AG04449 (cell line): Measurements from ENCODE around the gene CDK5R1.

Source experiments
- CTCF ChIA-PET: fragments of 350-600 bp; formaldehyde crosslinking; extraction: SDS; loops from one replicate; lab custom pipeline; 2021; ENCODE audit warnings: antibody characterized with exemption; lab: Yijun Ruan, JAX
- POLR2A ChIA-PET: fragments of 400-600, 350-600 bp; formaldehyde crosslinking; extraction: SDS; loops from one replicate; lab custom pipeline; 2020; ENCODE audit warnings: antibody characterized with exemption, inconsistent platforms; lab: Yijun Ruan, JAX
- DNase-seq: peaks from one replicate; pipeline ENCODE4 v3.0.0-alpha.2; 2010; ENCODE audit warnings: low read depth, low spot score
- H3K4me3 ChIP-seq: 2 replicates; pipeline ENCODE4 v1.5.1; 2011; ENCODE audit warnings: low read depth, mild to moderate bottlenecking, control low read depth, low read length
- TF ChIP-seq, protein P1 (sequence below): IDR thresholded peaks from one replicate; pipeline ENCODE4 v1.5.1; 2011; ENCODE audit warnings: mild to moderate bottlenecking, moderate library complexity, low read length, control low read depth, inconsistent platforms; ENCODE audit not compliant: insufficient read depth; ENCODE audit errors: missing control alignments

CDK5R1 gene

DNA sequence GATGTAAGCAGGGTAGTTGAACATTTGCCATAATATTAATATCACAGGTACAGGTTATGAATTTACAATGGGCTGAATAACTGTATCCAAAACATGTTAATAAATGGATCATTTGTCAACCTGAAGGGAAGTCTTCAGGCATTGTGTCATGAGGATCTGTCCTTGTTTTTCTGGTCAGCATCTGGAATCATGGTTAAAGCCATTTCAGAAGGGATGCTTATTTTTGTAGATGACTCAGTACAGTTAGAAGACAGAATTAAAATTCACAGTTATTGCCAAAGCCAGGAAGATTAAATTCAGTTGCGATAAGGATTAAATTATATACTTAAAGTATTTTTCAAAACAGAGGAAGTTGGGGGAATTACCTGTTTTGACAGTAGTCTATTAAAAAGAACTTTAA is 34.5 kb upstream of the CDK5R1 start:
- POLR2A ChIA-PET, result no interaction called here
- TF ChIP-seq, protein P1, sequence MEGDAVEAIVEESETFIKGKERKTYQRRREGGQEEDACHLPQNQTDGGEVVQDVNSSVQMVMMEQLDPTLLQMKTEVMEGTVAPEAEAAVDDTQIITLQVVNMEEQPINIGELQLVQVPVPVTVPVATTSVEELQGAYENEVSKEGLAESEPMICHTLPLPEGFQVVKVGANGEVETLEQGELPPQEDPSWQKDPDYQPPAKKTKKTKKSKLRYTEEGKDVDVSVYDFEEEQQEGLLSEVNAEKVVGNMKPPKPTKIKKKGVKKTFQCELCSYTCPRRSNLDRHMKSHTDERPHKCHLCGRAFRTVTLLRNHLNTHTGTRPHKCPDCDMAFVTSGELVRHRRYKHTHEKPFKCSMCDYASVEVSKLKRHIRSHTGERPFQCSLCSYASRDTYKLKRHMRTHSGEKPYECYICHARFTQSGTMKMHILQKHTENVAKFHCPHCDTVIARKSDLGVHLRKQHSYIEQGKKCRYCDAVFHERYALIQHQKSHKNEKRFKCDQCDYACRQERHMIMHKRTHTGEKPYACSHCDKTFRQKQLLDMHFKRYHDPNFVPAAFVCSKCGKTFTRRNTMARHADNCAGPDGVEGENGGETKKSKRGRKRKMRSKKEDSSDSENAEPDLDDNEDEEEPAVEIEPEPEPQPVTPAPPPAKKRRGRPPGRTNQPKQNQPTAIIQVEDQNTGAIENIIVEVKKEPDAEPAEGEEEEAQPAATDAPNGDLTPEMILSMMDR, result no peak
- no peak for DNase-seq
- no peak overlapping the region for H3K4me3 ChIP-seq
- CTCF ChIA-PET, result interaction anchor here (2.6 to 14.4 kb wide), 2 partner anchors 8 to 9 kb away, joined by 17 to 247 read pairs; partner anchors contain the start of gene PSMD11

DNA sequence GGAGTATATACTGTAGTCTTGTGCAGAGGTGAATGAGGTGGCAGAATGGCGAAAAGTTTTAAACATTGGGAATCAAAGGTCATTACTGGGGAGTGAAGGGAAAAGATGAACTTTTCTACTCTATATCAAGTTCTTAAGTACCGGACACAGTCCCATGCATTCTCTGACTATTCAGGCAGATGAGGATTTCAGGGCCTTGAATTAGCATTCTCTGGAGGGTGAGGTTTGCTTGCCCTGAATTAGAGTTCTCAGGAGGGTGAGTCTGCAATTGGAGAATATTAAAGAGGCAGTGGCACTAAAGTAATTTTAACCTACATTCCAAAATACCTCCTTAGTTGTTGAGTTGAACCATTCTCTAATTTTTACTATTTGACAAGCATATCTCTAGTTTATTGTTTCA is 33.4 kb upstream of the CDK5R1 start:
- no peak overlapping the region for H3K4me3 ChIP-seq
- TF ChIP-seq, protein P1, result no peak
- POLR2A ChIA-PET, result no interaction called here
- CTCF ChIA-PET, result interaction anchor here (1.3 to 14.4 kb wide), 3 partner anchors 8 to 302 kb away, joined by 4 to 247 read pairs (median 17); partner anchors contain the start of gene PSMD11
- DNase-seq, result no peak

DNA sequence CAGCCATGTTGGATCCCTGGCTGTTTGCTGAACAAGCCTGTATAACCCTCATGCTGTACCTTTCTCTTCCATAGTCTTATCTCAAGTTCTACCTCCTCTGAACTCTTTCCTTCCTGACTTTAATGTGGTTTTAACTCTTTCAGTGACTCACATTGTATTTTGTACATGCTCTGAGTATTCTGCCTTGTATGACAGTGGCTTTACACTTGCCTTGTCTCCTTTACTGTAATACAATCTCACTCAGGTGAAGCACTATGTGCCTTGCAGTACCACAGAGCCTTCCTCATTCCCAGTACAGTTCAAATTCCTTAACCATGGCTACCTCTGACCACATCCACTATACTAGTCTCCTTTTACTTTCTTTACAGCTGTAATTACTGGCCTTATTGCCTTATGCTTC is 28.4 kb upstream of the CDK5R1 start:
- DNase-seq, result no peak
- CTCF ChIA-PET, result interaction anchor here (0.6 to 11.1 kb wide), 4 partner anchors 11 to 296 kb away, joined by 3 to 247 read pairs (median 82); partner anchors contain the start of gene PSMD11
- POLR2A ChIA-PET, result no interaction called here
- no peak overlapping the region for H3K4me3 ChIP-seq
- TF ChIP-seq, protein P1, result no peak

DNA sequence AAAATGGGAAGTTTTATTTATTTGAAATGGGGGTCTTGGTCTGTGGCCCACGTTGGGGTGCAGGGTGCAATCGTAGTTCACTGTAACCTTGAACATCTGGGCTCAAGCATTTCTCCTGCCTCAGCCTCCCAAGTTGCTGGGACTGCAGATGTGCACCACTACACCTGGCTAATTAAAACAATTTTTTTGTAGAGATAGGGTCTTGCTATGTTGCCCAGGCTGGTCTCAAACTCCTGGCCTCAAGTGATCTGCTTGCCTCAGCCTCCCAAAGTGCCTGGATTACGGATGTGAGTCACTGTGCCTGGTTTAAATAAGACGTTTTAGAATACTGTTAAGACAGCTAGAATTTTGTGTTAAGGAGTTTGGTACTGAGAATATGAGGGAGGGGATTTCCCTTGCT is 26.7 kb upstream of the CDK5R1 start:
- ChIA-PET CTCF (interaction anchor here (7.3 to 11.1 kb wide), 4 partner anchors 12 to 290 kb away, joined by 117 to 247 read pairs (median 160); partner anchors contain the start of genes CDK5R1 and PSMD11), POLR2A (no interaction called here)
- no peak overlapping the region for H3K4me3 ChIP-seq
- no peak for DNase-seq
- TF ChIP-seq, protein P1, result no peak

DNA sequence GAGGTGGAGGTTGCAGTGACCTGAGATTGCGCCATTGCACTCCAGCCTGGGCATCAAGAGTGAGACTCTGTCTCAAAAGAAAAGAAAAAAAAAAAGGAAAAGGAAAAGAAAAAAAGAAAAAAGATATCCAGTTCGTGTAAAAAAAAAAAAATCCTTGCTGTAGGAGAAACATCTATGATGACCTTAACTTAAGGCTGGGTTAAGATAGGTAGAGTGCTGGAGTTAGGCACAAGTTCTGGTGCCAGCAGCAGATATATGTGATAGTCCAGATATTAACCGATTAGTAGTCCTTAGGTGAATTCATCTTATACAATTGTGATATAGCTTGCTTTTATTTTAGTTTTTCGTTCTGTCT is 25.3 kb upstream of the CDK5R1 start:
- ChIA-PET POLR2A (no interaction called here), CTCF (interaction anchor here (0.7 to 11.1 kb wide), 29 partner anchors 11 to 322 kb away, joined by 3 to 247 read pairs (median 7); partner anchors contain the start of genes CDK5R1 and PSMD11)
- TF ChIP-seq, protein P1, result no peak
- DNase-seq, result no peak
- no peak overlapping the region for H3K4me3 ChIP-seq

DNA sequence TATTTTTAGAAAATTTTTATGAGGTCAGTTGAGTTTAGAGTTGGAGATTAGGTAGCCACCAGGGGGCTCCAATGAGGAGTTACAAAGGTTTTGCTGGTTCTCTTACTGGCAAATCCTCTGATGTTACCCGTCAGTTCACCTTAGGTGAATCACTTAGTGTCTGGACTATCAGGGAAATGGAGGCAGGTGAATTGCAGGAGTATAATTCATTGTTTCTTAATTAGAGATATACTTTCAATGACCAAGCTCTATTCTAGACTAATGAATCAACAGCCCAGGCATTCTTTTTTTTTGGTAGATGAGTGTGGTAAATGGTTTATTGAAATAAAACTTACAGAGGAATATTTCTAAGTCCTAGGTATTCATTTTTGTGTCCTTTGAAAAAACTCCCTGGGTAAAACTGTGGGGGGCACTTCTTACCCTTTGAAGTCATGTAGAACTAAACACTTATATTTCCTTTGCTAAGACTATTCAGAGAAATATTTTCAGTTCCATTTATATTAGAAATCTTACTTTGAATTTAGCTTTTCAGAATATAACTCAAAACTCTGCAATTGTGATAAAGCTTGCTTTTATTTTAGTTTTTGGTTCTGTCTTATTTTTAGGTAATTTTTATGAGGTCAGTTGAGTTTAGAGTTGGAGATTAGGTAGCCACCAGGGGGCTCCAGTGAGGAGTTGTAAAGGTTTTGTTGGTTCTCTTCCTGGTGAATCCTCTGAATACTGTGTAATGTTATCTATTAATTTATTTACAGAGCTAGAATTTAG is 24.8 kb upstream of the CDK5R1 start:
- CTCF ChIA-PET, result interaction anchor here (0.6 to 11.1 kb wide), 42 partner anchors 11 to 549 kb away, joined by 3 to 247 read pairs (median 5); partner anchors contain the start of genes CDK5R1 and PSMD11
- DNase-seq, result no peak
- TF ChIP-seq, protein P1, result peak; percentile 29
- POLR2A ChIA-PET, result no interaction called here
- H3K4me3 ChIP-seq, result no peak overlapping the region
